GM18861 (cell line): ENCODE measurements around the gene HPS6.

Experiments
- ATAC-seq: cut with Tn5 transposase; IDR thresholded peaks from one replicate; pipeline ENCODE4 v1.9.1; 2021; ENCODE audit not compliant: unreplicated experiment

The HPS6 gene

DNA sequence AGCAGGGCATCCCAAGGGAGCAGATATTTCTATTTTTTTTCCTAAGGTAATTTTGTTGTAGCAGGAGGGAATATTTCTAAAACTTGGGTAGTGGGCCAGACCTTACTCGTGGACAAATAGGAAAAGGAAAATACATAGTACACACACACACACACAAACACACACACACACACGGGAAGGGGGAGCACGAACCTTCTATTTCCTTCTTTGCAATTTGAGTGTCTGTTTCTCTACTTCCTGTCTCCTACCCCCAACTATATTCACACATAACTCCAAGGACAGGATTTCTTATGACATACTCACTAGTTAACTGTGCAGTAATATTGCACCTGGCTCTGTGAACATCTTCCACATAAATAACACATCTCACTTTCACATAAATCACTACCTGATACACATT is 50.6 kb downstream of the HPS6 start:
- ATAC-seq: no peak

DNA sequence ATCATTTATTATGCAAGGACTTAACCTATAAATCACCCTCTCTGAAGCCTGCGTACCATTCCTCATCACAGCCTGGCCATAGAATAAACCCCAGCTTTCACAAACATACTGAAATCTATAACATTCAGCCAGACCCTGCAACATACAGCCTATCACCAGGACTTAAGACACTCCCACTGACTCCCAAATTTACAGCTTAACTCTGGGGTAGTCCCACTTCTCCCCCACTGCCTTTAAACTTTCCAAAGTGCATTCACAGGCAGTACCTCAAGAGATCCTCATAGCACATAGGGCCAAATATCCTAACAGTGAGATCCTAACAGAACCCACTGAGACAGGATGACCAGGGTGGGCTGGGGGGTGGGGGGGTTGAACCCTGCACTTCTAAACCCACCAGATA is 51.5 kb downstream of the HPS6 start:
- no peak for ATAC-seq
